Right ventricle myocardium superior (tissue), 1 donor: ENCODE data around the gene TRIM75. TPM values are rescaled to one million over a fixed set of nuclear protein-coding genes. Genes with fewer than 3 reads are reported as not detected.
"Not testable (repeated sequence)": the region's sequence is repeated elsewhere in the genome, so short reads cannot be mapped to it uniquely, and the experiment has no call there.

Source experiments
- ATAC-seq: fragments of 200-7000 bp; cut with Tn5 transposase; one replicate; pipeline ENCODE4 v1.9.1; 2020; ENCODE audit warnings: mild to moderate bottlenecking; ENCODE audit not compliant: poor library complexity
- DNase-seq: peaks from one replicate; pipeline ENCODE4 v3.0.0-alpha.2; 2020
- intact Hi-C: fragments of 100-400 bp; cut with DNase I; formaldehyde crosslinking; loops from one replicate; pipeline ENCODE4 v1.11.2; 2022
- long read RNA-seq: library from polyadenylated mRNA; unstranded; transcript quantifications from one replicate; pipeline ENCODE4 v2.0.0, GENCODE V29; 2021
- total RNA-seq: library from RNA; stranded (reverse); fragmentation: NEBNext Ultra II Directional; extraction: Animal tissue kit (Norgen Biotek cat#: 25700); gene quantifications from one replicate; pipeline ENCODE4 v1.2.1, GENCODE V29; 2021
- donor health status: DM: no; HTN: yes; CAD: no; lungs with severe emphysema.

Gene TRIM75
- total RNA-seq, result not detected
- long read RNA-seq, result 0 reads

GRCh38 chr4:165053645-165054044, at the start of gene TRIM75:
TSS of gene TRIM75 (plus strand) at chr4:165053866. CDS start at chr4:165059148, 5,282 bp downstream.
- no peak for DNase-seq
- intact Hi-C loops, result no loop called here
- no peak for ATAC-seq

- intact Hi-C loops, result no loop called here
- DNase-seq (no peak), ATAC-seq (no peak)
These were observed 48.2 kb upstream of the TRIM75 start for GRCh38 chr4:165005352-165005925.

GRCh38 chr4:165006456-165006855, 47.2 kb upstream of the TRIM75 start:
- DNase-seq, result no peak
- no peak for ATAC-seq
- intact Hi-C loops, result no loop called here

DNA sequence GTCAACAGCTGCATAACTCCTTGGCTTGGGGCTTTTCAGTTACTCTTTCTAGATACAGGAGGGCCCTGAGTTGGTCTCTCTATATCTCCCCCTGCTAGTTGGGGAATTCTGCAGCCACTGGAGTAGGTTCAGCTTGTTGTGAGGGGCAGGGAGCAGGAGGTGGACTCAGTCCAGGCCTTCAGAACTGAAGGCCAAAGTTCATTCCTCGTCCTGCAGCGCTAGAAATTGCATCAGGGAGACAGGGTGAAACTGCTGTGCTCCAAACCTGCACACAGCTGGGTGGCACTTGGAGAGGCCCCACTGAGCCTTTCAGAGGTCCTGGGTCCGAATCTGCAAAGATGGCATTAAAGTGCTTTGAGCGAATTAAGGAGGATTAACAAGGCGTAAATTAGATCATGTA, 46.8 kb upstream of the TRIM75 start:
- no peak for ATAC-seq
- intact Hi-C loops, result no loop called here
- no peak for DNase-seq

GRCh38 chr4:165009493-165010227, 44.0 kb upstream of the TRIM75 start:
- intact Hi-C loops, result no loop called here
- no peak for DNase-seq
- ATAC-seq, result no peak

GRCh38 chr4:165010487-165010886, 43.2 kb upstream of the TRIM75 start:
- no peak for ATAC-seq
- DNase-seq, result no peak
- intact Hi-C loops, result no loop called here

DNA sequence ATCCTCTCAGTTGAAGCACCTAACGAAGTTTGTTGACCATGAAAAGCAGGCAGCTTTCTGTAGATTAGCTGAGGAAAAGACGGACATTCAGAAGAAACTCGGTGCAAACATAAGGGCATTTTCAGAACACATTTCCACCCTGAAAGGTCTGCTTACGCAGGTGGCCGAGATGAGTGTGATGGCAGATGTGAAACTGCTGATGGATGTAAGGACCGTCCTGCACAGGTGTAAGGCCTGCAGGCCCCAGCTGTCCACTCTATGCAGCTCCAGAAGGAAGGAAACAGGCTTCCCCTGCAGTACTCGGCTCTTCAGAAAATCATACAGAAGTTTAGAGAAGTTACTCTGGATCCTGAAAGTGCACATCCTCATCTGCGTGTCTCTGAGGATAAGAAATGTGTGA, 42.7 kb upstream of the TRIM75 start:
- intact Hi-C loops, result no loop called here

DNA sequence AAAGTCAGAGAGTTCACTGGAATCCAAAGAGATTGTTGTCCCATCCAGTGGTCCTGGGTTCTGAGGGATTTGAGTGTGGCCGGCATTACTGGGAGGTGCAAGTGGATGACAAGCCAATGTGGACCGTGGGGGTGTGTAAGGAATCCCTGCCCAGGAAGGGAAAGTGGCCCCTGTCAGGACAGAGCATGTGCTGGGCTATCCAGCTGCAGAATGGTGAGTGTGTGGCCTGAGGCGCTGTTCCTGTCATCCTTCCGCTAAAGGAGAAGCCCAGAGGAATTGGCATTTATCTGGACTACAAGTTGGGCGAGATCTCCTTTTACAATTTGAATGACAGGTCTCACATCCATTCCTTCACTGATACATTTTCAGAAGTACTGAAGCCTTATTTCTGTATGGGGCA, 42.3 kb upstream of the TRIM75 start:
- no peak for DNase-seq
- intact Hi-C loops, result no loop called here
- ATAC-seq, result no peak

More for the DNA sequence above, 42.7 kb upstream of the TRIM75 start:
- DNase-seq, result no peak
- ATAC-seq, result no peak

DNA sequence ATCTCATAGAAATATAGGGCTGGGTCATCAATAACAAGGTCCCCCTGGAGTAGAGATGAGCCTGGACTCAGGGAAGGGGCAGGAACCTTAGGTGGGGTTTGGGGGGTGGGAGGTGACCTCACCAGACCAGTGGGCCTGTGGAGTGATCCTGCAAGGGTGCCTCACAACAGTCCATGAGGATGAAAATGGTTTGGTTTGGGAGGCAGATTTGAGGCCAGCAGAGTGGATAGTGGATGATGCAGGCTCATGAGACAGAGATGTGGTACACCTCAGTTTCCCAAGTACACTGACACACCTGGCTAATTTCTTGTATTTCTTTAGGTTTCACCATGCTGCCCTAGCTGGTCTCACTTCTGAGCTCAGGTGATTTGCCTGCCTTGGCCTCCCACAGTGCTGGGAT, 40.0 kb upstream of the TRIM75 start:
- ATAC-seq, result no peak
- DNase-seq, result no peak
- intact Hi-C loops, result no loop called here

DNA sequence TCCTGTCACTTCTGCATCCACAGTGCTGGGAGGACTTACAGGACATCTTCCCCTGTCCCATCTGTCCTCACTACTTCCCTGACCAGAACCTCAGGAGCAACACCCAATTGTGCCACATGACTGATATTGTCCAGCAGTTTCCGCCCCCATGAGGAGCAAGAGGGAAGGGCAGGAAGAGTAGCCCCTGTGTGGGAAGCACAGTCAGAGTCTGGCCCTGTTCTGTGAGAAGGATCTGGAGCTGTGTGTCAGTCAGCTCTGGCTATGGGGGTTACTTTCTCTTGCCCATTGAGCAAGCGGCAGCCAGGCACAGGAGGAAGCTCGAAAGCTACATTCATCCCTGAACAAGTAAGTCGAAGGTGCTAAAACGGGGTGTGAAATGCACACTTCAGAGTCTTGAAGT, 36.7 kb upstream of the TRIM75 start:
- intact Hi-C loops, result no loop called here
- no peak for ATAC-seq
- no peak for DNase-seq

GRCh38 chr4:165019995-165020394, 33.7 kb upstream of the TRIM75 start:
- intact Hi-C loops, ATAC-seq, DNase-seq: not testable (repeated sequence)

DNA sequence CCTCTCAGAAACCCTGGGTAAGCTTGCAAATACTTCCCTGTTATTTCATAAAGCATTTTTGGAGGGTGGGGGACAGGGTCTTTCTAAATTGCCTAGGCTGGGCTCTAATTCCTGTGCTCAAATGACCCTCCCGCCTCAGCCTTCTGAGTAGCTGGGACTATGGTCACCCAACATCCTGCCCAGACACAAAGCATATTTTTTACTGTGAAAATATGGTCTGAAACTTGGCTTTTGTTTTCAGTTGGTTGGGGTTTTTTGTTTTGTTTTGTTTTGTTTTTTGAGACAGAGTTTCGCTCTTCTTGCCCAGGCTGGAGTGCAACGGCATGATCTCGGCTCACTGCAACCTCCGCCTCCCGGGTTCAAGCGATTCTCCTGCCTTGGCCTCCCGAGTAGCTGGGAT, 27.9 kb upstream of the TRIM75 start:
- DNase-seq, ATAC-seq, intact Hi-C loops: not testable (repeated sequence)

DNA sequence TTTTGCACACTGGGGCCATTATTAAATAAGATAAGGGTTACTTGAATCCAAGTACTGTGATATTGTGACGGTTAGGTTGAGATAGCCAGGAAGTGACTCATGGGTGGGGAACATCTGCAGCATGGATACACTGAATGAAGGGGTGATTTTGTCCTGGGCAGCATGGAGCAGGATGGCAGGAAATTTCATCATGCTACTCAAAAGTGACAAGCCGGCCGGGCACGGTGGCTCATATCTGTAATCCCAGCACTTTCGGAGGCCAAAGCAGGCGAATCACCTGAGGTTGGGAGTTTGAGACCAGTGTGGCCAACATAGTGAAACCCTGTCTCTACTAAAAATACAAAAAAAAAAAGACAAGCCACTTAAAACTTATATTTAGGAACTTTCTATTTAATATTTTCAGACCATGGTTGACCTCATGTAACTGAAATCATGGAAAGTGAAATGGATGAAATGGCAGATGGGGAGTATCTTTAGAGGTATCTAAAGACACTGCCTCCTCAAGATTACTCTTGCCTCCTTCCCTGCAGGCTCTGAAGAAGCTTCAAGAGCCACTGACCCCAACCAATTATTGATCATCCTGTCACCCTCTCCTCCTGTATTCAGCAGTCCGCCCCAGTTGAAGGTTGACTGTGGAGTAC, 25.8 kb upstream of the TRIM75 start:
- ATAC-seq (no peak), DNase-seq (no peak)
- intact Hi-C loops, result no loop called here

GRCh38 chr4:165031436-165032211, 22.0 kb upstream of the TRIM75 start, which contains the start of gene TRIM60:
TSS of gene TRIM60 (plus strand) at chr4:165031999. CDS start at chr4:165040073, 8,074 bp downstream.
- DNase-seq (no peak), ATAC-seq (no peak)
- intact Hi-C loops, result no loop called here

DNA sequence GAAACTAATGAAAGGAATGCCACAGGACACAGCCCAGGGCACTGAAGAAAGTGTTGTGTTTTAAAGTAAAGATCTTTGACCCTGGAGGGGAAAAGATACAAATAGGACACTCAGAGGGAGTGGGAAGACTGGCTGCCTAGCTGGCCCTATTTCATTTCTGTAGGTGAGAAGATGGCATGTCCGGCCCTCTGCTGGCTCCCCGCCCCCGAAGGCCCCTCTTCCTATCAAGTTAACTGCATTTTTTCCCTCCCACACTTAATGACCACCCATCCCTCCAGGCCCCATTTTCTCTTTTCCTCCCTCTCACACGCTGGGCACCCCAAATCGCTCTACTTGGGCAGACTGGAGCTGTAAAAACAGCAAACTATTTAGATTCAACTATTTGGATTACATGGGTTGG, 5.5 kb upstream of the TRIM75 start:
- intact Hi-C loops, result no loop called here
- DNase-seq (no peak), ATAC-seq (no peak)

- DNase-seq (no peak), ATAC-seq (no peak)
- intact Hi-C loops, result no loop called here
These were observed 1.0 kb upstream of the TRIM75 start for GRCh38 chr4:165052627-165053026.

- no peak for ATAC-seq
- intact Hi-C loops, result no loop called here
- DNase-seq, result no peak
These were observed 1.9 kb downstream of the TRIM75 start for GRCh38 chr4:165055601-165056000.

DNA sequence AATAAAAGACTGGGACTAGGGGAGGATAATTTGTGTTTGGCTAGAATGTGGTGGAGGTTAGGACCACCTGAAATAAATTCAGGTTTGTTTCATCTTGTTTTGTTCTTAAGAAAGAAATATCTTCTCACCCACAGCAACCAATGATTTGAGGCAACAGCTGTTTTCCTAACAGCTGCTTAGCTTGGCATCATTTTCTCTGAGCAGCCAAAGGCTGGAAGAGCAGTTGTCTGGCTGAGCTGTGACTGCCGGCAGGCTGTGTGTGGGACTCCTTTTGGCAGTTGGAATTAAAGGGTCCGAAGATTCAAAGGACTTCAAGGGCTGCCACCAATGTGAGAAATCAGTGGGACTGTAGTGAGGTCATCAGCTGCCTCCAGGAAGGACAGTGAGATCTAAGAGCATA, 5.0 kb downstream of the TRIM75 start:
- ATAC-seq (no peak), DNase-seq (no peak)
- intact Hi-C loops, result no loop called here

DNA sequence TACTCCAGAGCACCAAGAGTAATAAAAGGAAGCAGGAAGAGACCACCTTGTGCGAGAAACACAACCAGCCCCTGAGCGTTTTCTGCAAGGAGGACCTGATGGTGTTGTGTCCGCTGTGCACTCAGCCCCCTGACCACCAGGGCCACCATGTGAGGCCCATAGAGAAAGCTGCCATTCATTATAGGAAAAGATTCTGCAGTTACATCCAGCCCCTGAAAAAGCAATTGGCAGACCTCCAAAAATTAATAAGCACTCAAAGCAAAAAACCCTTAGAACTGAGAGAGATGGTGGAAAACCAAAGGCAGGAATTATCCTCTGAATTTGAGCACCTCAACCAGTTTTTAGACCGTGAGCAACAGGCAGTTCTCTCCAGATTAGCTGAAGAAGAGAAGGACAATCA, 5.7 kb downstream of the TRIM75 start:
- intact Hi-C loops, result no loop called here
- no peak for ATAC-seq
- no peak for DNase-seq
